ENCODE data around the gene RSPH1.
A peak's percentile ranks its signal among the peaks of the same experiment; 100 is the strongest.

The RSPH1 gene

GRCh38 chr21:42496120-42496838 lies at the start of gene RSPH1:
Gene RSPH1 (minus strand): TSS chr21:42496224. CDS start chr21:42496186, 38 bp downstream.
- DNase-seq, result peak; percentile 98

GRCh38 chr21:42545745-42546144 lies 49.7 kb upstream of the RSPH1 start:
- DNase-seq, result no peak

GRCh38 chr21:42545317-42545716 lies 49.3 kb upstream of the RSPH1 start:
- DNase-seq, result no peak

GRCh38 chr21:42544544-42544943 lies 48.5 kb upstream of the RSPH1 start:
- no peak for DNase-seq

- no peak for DNase-seq
Measured at GRCh38 chr21:42543106-42543847, 47.3 kb upstream of the RSPH1 start.

- no peak for DNase-seq
Measured at GRCh38 chr21:42542596-42542995, 46.6 kb upstream of the RSPH1 start.

- DNase-seq, result no peak
Measured at GRCh38 chr21:42542196-42542595, 46.2 kb upstream of the RSPH1 start.

- no peak for DNase-seq
Measured at GRCh38 chr21:42541618-42542017, 45.6 kb upstream of the RSPH1 start.

GRCh38 chr21:42541174-42541573 lies 45.1 kb upstream of the RSPH1 start:
- no peak for DNase-seq

- DNase-seq, result no peak
Measured at GRCh38 chr21:42540396-42540795, 44.4 kb upstream of the RSPH1 start.

- peak; percentile 75 for DNase-seq
Measured at GRCh38 chr21:42539931-42540343, 43.9 kb upstream of the RSPH1 start.

GRCh38 chr21:42539342-42539741 lies 43.3 kb upstream of the RSPH1 start:
- no peak for DNase-seq

- DNase-seq, result no peak
Measured at GRCh38 chr21:42538479-42539275, 42.7 kb upstream of the RSPH1 start.

- DNase-seq, result peak; percentile 25
Measured at GRCh38 chr21:42537106-42537742, 41.2 kb upstream of the RSPH1 start.

GRCh38 chr21:42536601-42537000 lies 40.6 kb upstream of the RSPH1 start:
- DNase-seq, result no peak

GRCh38 chr21:42535602-42536171 lies 39.7 kb upstream of the RSPH1 start:
- DNase-seq, result no peak

GRCh38 chr21:42534421-42535378 lies 38.7 kb upstream of the RSPH1 start:
- DNase-seq, result peak; percentile 56

- DNase-seq, result no peak
Measured at GRCh38 chr21:42533963-42534355, 37.9 kb upstream of the RSPH1 start.

GRCh38 chr21:42533306-42533962 lies 37.4 kb upstream of the RSPH1 start:
- DNase-seq, result no peak

GRCh38 chr21:42532466-42533181 lies 36.6 kb upstream of the RSPH1 start:
- DNase-seq, result no peak

Measured in MV-4-11 (cell line).